Smooth muscle cell of the coronary artery (primary cell): Measurements from ENCODE around the gene PHYHD1. TPM values are rescaled to one million over a fixed set of nuclear protein-coding genes. Genes with fewer than 3 reads are reported as not detected.

ENCODE experiments used
- total RNA-seq: library from RNA; depleted of rRNA; stranded (reverse); fragments of >200 nt; gene quantifications from 2 replicates; pipeline ENCODE4 v1.2.3, GENCODE V29; 2014; ENCODE audit warnings: low replicate concordance

The PHYHD1 gene
- 6.1 and 15.3 TPM in 2 replicates for total RNA-seq

DNA sequence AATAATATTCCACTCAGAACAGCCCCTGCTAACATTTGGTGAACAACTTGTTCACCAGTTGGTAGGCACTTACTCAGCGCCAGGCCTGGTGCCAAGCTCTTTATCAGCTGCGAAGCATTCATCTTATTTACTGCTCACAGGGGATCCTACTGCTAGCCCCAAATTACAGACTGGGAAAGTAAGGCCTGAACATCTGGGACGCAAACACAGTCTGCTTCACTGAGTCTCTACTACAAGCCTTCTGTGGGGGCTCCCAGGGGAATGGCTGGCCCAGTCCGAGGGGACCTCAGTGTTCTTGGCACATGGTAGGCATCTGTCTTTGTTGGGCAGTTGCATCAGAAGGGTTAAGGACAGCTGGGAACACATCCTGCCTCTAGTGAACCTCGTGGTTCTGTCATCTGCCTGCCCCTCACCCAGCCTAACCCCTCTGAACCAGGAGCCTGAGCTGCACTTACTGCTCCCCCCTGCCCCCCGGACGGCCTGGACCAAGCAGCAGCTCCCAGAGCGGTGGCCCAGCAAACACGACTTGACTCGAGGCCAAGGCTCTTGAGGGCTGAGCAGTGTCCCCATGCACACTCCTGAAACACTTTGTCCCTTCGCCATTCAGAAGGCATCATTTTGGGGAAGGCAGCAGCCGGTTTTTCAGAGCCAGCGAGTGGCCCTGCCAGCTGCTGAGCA lies at the start of gene PHYHD1:
Gene PHYHD1, plus strand, starts transcription at position 602 of the 678 bp plus-strand sequence. CDS start 1,342 bp downstream, outside the sequence.

GRCh38 chr9:128881884-128882676 lies 38.7 kb upstream of the PHYHD1 start, which contains the start of the genes KYAT1 and LRRC8A:
Gene KYAT1, minus strand, starts transcription at chr9:128881950. Its CDS starts 36,545 bp downstream, at chr9:128845405.
Gene LRRC8A, plus strand, starts transcription at chr9:128882133. Its CDS starts 25,032 bp downstream, at chr9:128907165.

DNA sequence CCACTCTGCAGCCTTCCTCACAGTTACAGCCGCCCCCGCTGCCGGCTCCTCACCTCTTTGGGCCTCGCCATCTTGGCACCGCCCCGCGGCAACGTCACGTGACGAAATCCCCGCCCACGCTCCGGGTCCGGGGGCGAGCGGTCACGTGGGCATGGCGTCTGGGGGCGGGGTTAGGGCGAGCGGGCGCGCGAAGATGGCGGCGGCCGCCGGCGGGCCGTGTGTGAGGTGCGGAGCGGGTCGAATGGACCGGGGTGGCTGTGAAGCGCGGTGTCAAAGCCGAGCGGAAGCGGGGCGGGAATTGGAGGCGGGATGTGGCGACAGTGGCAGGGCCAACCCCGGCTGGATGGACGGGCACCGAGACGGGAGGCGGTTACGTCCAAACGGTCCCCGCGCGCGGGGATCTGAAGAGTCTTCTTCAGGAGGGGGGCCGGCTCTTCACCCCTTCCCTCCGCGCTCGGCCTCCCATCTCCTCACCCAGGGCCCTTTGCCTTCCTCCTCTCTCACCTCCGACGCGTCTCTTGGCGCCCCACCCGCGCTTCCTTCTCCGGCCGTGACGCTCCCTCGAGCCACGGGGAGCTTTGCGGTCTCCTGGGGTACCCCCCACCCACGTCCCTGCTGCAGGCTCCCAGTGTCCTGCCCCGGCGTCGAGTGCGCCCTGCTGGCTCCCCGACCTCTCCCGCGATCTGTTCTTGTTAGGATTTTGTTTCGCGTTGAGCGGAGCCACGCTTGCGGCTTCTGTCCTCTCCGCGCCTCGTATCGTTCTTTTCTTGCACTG lies 26.9 kb downstream of the PHYHD1 start, which contains the start of the genes DOLK and NUP188:
Gene DOLK, minus strand, starts transcription at position 77 of the 775 bp plus-strand sequence. CDS start 300 bp downstream, outside the sequence.
Gene NUP188, plus strand, starts transcription at position 173 of the 775 bp plus-strand sequence. Its CDS starts 21 bp downstream, at position 194.

Other genes with a start within 250 kb of the PHYHD1 start
- gene SET, start 231.8 kb upstream of the PHYHD1 start, total RNA-seq, result 504 and 813 TPM in 2 replicates
- 0.35 and 1.4 TPM in 2 replicates for gene PKN3, start 218.5 kb upstream of the PHYHD1 start, total RNA-seq
- 19.3 and 28.6 TPM in 2 replicates for gene ZDHHC12, start 196.9 kb upstream of the PHYHD1 start, total RNA-seq
- gene ZER1, start 149.1 kb upstream of the PHYHD1 start, total RNA-seq, result 12.3 and 17.9 TPM in 2 replicates
- gene TBC1D13, start 133.7 kb upstream of the PHYHD1 start, total RNA-seq, result 8.4 and 9.2 TPM in 2 replicates
- gene ENDOG, start 102.5 kb upstream of the PHYHD1 start, total RNA-seq, result 16.0 and 25.9 TPM in 2 replicates
- gene SPOUT1, start 91.2 kb upstream of the PHYHD1 start, total RNA-seq, result 10.8 and 12.9 TPM in 2 replicates
- 4.8 and 9.0 TPM in 2 replicates for gene KYAT1, start 39.0 kb upstream of the PHYHD1 start, total RNA-seq
- 38.6 and 39.5 TPM in 2 replicates for gene LRRC8A, start 38.8 kb upstream of the PHYHD1 start, total RNA-seq
- 19.7 and 20.4 TPM in 2 replicates for gene DOLK, start 26.6 kb downstream of the PHYHD1 start, total RNA-seq
- gene NUP188, start 26.7 kb downstream of the PHYHD1 start, total RNA-seq, result 41.8 and 56.3 TPM in 2 replicates
- gene SH3GLB2, start 107.3 kb downstream of the PHYHD1 start, total RNA-seq, result 22.0 and 31.5 TPM in 2 replicates
- gene MIGA2, start 115.6 kb downstream of the PHYHD1 start, total RNA-seq, result 12.4 and 20.1 TPM in 2 replicates
- gene DOLPP1, start 160.1 kb downstream of the PHYHD1 start, total RNA-seq, result 5.1 and 9.2 TPM in 2 replicates
- 30.8 and 39.4 TPM in 2 replicates for gene CRAT, start 189.8 kb downstream of the PHYHD1 start, total RNA-seq
- gene PTPA, start 190.4 kb downstream of the PHYHD1 start, total RNA-seq, result 74.3 and 111 TPM in 2 replicates